Thoracic aorta (tissue), 2 donors: ENCODE results near the gene AHI1. TPM values are rescaled to one million over a fixed set of nuclear protein-coding genes. Genes with fewer than 3 reads are reported as not detected.

Source experiments
- ATAC-seq: fragments of 150-250 bp; one replicate; pipeline ENCODE4 v1.8.0; 2017; ENCODE audit warnings: low read depth; ENCODE audit not compliant: insufficient number of reproducible peaks, low FRiP score
- DNase-seq: peaks from one replicate; pipeline ENCODE4 v3.0.0-alpha.2; 2020; ENCODE audit warnings: low spot score
- H3K27ac ChIP-seq, 2 donors: fragments of 200-600 bp; sonication (generic); 1 replicate in 1 of 2; 2 replicates in 1 of 2; pipeline ENCODE4 v1.5.1; 2016; ENCODE audit warnings: mild to moderate bottlenecking in 2 of 2, moderate library complexity in 2 of 2
- H3K27me3 ChIP-seq: fragments of 200-600 bp; sonication (generic); replicated peaks from 2 replicates; pipeline ENCODE4 v1.6.0; 2016; ENCODE audit warnings: mild to moderate bottlenecking; ENCODE audit not compliant: insufficient read depth
- H3K36me3 ChIP-seq: fragments of 200-600 bp; sonication (generic); one replicate; pipeline ENCODE4 v1.5.1; 2016
- H3K4me1 ChIP-seq, 2 donors: fragments of 200-600 bp; sonication (generic); 1 replicate in 1 of 2; 2 replicates in 1 of 2; pipeline versions ENCODE4 v1.5.1 to v1.6.0; 2016; ENCODE audit warnings: low read depth in 2 of 2, mild to moderate bottlenecking in 1 of 2; ENCODE audit not compliant: control insufficient read depth in 1 of 2
- H3K4me3 ChIP-seq: fragments of 200-600 bp; sonication (generic); 2 replicates; pipeline ENCODE4 v1.5.1; 2016; ENCODE audit warnings: mild to moderate bottlenecking
- H3K9me3 ChIP-seq: fragments of 200-600 bp; sonication (generic); 2 replicates; pipeline ENCODE4 v1.5.1; 2016
- CTCF ChIP-seq: fragments of 200-600 bp; sonication (generic); IDR thresholded peaks from one replicate; pipeline ENCODE4 v1.5.1; 2019; ENCODE audit warnings: antibody characterized with exemption
- total RNA-seq, 2 donors: library from RNA; depleted of rRNA; stranded (reverse); fragments of >200 nt; gene quantifications; one replicate each; pipeline versions ENCODE4 v1.1.0 to v1.2.3, GENCODE V29; 2016

AHI1 gene
- total RNA-seq, 2 donors from 2014 or later: 21.7 to 65.5 TPM

GRCh38 chr6:135358251-135358821, 139.2 kb downstream of the AHI1 start:
- no peak for TF ChIP-seq CTCF
- Histone ChIP-seq H3K27me3 (no peaks in the 10 kb centered on the region), H3K9me3 (no peaks in the 10 kb centered on the region), H3K36me3 (peaks cover 4% of the 10 kb centered on the region), H3K4me3 (no peak overlapping the region), H3K4me1 (no peaks in the 10 kb centered on the region), H3K27ac (no peak overlapping the region)
- DNase-seq: no peak
- ATAC-seq: no peak

- H3K4me1 ChIP-seq: no peaks in the 10 kb centered on the region
- no peak overlapping the region for H3K4me3 ChIP-seq
- DNase-seq (no peak), ATAC-seq (no peak)
- no peak for TF ChIP-seq CTCF
- peaks cover 4% of the 10 kb centered on the region for H3K36me3 ChIP-seq
- H3K9me3 ChIP-seq: no peaks in the 10 kb centered on the region
- no peaks in the 10 kb centered on the region for H3K27me3 ChIP-seq
- no peak overlapping the region for H3K27ac ChIP-seq
Observed at GRCh38 chr6:135354407-135354806, 143.1 kb downstream of the AHI1 start.

- no peak overlapping the region for H3K4me3 ChIP-seq
- peaks cover 4% of the 10 kb centered on the region for H3K36me3 ChIP-seq
- H3K9me3 ChIP-seq: no peaks in the 10 kb centered on the region
- DNase-seq (no peak), ATAC-seq (no peak)
- no peak overlapping the region for H3K27ac ChIP-seq
- TF ChIP-seq CTCF: no peak
- H3K27me3 ChIP-seq: no peaks in the 10 kb centered on the region
- H3K4me1 ChIP-seq: no peaks in the 10 kb centered on the region
Observed at GRCh38 chr6:135353113-135353512, 144.4 kb downstream of the AHI1 start.

GRCh38 chr6:135351635-135352034, 145.9 kb downstream of the AHI1 start:
- TF ChIP-seq CTCF: no peak
- DNase-seq: no peak
- Histone ChIP-seq H3K27ac (no peak overlapping the region), H3K4me3 (no peak overlapping the region), H3K4me1 (no peaks in the 10 kb centered on the region), H3K9me3 (no peaks in the 10 kb centered on the region), H3K36me3 (peaks cover 4% of the 10 kb centered on the region), H3K27me3 (no peaks in the 10 kb centered on the region)
- ATAC-seq: no peak

- Histone ChIP-seq H3K27me3 (no peaks in the 10 kb centered on the region), H3K36me3 (no peaks in the 10 kb centered on the region), H3K9me3 (no peaks in the 10 kb centered on the region), H3K4me3 (no peak overlapping the region), H3K4me1 (no peaks in the 10 kb centered on the region), H3K27ac (no peak overlapping the region)
- ATAC-seq: no peak
- no peak for DNase-seq
- TF ChIP-seq CTCF: no peak
Observed at GRCh38 chr6:135347887-135348286, 149.7 kb downstream of the AHI1 start.
